Renal cortical epithelial cell (primary cell): ENCODE results near the gene GALNT10. TPM values are rescaled to one million over a fixed set of nuclear protein-coding genes. Genes with fewer than 3 reads are reported as not detected.

Experiments
- DNase-seq: peaks from one replicate; pipeline ENCODE4 v3.0.0-alpha.2; 2011; ENCODE audit warnings: low read depth
- total RNA-seq: library from RNA; depleted of rRNA; stranded (reverse); fragments of >200 nt; gene quantifications from 2 replicates; pipeline ENCODE4 v1.2.3, GENCODE V29; 2014

Gene GALNT10
- total RNA-seq, 1 donor from 2014 or later: 78.5 TPM

DNA sequence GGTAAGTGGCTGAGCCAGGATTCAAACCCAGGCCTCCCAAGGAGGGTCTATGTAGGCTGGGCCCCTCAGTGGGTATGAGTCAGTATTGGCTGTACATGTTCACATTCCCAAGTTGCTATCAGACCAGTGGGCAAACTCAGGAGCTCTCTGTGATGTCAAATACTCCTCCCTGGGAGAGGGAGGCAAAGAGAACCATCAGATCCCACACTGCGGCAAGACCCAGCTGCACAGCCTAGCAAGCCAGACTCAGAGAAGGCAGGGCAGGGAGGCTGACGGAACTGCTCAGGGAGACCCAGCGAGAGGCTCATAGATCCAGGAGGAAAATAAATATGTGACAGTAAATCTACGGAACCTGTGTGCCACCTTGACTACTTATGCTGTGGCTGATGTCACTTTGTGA lies 212.7 kb downstream of the GALNT10 start:
- no peak for DNase-seq

DNA sequence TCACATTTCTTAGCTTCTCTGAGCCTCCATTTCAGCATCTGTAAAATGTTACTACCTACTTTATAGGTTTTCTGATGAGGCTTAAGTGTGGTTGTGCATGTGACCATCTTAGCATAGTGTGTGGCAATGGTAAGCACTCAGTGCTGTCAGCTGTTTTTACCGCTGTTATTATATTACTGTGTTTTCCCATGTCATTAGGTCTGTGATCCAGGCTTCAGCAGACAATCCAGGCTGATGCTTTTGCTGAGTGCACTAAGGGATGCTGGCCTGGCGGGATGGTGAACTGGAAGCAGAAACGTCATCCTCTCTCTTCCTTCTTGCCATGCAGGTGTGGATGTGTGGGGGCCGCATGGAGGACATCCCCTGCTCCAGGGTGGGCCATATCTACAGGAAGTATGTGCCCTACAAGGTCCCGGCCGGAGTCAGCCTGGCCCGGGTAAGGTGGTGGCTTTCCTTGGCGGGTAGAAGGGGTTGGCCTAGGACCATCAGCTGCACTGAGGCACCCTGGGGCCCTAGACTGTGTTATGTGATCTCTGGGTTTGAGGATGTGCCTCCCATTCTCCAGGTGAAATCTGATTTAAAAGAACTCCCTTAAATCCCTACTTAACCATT lies 213.3 kb downstream of the GALNT10 start:
- DNase-seq: no peak

DNA sequence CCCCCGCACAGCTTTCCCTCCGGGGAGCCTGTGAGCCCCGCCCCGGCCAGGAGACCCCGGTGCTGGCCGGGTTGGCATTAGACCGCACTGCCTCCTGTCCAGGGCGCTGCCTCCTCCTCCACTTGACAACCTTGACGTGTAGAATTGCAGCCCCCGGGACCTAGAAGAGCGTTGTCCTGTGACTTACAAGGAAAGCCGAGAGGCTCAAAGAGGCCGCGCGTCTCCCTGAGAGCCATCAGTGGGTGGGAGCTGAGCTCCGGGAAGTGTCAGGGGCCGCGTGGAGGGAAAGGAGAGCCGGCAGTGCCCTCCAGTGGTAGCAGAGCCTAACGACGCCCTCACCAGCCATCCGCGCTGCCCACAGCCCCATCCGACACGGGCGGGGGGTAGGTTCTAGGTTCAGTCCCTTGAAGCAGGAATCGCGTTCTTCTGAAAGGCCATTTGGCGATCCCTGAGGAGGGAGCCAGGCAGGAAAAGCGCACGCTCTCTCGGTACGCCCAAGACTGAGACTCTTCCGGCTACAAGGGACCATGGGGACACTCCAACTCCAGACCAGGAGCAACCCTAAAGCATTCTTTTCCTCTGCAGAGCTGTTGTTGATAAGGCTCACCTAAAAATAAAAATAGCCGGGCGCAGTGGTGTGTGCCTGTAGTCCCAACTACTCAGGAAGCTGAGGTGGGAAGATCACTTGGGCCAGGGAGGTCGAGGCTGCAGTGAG lies 214.7 kb downstream of the GALNT10 start:
- peak; percentile 39 for DNase-seq

DNA sequence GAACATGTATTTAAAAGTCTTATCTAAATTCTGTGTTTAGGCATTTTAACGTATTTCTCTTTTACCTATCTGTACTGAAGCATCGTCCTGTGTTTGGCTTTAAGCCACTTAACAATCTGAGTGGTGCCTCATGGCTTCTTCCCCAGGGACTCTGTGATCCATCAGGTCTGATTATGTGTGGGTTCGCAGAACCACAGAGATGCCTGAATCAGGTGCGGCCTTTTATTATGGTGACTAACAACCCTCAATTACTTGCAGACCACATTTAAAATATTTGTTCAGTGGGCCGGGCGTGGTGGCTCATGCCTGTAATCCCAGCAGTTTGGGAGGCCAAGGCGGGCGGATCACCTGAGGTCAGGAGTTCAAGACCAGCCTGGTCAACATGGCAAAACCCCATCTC lies 215.7 kb downstream of the GALNT10 start:
- peak; percentile 45 for DNase-seq

DNA sequence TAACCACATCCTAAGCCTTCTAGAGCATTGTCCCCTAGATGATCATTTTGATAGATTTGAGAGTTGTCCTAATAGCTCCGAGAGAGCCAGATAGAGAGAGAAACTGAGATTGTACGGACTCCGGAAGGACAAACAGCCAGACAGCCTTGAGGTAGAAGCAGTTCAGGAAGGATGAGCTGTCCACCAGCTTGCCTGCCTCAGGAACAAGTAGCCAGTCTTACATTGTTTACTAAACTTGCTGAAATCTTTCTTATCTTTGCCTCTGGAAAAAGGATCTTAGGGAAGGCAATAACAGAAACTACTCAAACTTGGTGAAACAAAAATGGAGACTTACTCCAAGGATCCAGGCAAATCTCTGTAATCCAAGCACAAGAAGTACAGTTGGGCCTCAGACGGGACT lies 216.3 kb downstream of the GALNT10 start:
- no peak for DNase-seq

DNA sequence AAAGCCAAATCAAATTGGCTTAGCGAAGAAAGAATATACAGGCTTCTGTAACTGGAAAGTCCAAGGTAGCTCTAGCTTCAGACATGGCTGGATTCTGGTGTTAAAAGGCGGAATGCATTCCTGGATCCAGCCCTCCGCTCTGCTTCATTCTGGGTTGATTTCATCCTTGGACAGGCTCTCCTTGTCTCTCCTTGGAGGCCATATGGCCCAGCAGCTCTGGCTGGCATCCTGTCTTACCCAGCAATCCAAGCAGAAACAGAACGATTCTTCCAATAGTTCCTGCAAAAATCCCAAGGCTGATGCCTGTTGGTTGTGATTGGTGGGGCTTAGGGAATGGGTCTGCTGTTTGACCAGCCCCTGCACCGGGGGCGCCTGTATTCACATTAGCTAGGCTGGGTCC lies 218.3 kb downstream of the GALNT10 start:
- DNase-seq: no peak

DNA sequence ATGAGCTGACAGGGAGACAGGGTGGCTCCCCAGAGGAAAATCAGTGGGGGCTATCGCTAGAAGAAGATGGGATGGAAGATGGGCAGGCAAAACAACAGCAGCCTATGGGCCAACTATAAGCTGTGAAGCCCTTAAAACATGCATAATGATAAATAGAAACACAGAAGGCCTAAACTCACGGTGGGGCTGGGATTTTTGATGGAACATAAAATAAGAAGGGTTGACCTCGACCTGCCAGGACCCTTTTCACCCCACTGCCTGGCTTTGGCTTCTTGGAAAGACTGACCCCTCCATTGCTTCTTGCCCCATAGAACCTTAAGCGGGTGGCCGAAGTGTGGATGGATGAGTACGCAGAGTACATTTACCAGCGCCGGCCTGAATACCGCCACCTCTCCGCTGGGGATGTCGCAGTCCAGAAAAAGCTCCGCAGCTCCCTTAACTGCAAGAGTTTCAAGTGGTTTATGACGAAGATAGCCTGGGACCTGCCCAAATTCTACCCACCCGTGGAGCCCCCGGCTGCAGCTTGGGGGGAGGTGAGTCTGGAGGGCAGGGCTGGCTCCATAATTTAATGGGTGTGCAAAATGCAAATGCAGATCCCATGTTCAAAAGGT lies 218.8 kb downstream of the GALNT10 start:
- DNase-seq: no peak

DNA sequence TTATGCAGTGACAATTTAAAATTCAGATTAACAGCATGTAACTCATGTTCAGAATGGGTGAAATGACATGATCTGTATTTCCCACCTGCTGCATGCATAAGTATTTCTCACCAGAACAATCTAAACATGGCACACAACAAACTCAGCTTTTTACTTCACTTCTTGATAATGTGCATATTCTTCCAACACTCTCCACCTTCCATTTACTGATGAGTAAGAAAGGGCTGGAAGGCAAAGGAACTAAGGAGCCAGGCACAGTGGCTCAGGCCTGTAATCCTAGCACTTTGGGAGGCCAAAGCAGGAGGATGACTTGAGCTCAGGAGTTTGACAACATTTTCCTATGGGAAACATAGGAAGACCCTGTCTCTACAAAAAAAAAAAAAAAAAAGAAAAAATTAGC lies 219.5 kb downstream of the GALNT10 start:
- no peak for DNase-seq

DNA sequence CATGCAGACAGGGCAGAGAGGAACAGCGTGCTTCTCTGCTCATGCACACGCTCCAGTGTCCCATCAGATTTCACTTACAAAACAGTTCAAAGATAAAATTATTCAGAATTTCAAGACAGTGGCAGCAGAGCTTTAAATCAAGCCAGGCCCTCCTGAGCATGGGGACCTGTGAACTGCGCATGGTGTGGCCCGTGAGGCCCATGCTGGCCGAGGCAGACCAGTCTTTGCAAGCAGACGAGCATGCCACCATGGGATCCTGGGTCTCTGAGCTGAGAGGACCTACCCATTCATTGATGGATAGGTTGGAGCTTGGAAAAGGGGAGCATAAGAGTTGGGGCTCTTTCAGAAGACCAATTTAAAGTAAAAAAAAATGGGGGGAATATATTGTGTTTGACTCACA lies 220.3 kb downstream of the GALNT10 start:
- DNase-seq: no peak

DNA sequence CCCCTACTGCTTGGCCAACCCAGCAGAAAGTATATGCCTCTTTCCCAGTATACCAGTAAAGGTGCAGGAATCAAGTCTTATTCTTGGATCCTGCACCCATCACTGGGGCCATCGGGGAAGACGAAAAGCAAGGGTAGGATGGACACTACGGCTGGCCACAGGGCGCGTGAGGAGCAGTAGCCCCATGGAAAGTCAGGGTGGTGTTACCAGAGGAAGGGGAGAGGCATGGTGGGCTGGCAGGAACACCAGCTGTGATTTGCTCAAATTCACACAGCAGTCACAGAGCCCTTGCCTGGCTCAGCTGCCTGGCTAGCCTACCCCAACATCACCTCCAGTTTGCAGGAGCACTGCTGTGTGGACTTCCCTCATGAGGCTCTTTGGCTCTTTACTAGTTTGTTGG lies 220.8 kb downstream of the GALNT10 start:
- no peak for DNase-seq

DNA sequence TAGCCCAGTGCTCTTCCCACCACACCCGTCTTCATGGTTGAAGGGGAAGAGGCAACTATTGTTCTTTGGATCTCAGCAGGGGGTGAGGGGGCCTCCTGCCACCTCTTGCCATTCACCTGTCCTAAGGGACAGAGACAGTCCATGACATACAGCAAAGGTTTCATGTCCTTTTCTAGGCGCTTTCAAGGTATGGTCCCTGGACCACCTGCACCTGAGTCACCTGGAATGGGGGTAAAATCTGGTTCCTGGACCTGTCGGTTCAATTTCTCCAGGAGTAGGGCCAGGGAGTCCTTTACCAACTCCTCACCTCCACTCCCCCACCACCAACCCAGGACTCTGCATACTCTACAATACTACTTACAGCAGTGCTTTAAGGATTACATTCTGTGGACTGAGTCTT lies 221.8 kb downstream of the GALNT10 start:
- no peak for DNase-seq

DNA sequence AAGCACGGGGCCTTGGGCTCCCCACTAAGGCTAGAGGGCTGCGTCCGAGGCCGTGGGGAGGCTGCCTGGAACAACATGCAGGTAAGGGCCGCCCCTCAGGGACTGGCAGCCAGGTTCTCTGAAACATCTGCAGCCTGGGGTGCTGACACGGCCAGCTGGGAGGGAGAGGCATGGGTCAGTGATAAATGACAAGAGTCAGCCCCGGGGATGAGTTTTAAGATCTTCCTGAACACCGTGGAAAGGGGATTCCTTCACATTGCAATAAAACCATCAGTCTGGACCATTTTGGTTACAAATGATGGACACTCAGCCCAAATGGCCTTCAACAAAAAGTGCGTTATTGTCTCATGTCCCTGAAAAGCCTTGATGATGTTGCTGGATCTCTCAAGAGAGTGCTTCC lies 222.4 kb downstream of the GALNT10 start:
- no peak for DNase-seq

DNA sequence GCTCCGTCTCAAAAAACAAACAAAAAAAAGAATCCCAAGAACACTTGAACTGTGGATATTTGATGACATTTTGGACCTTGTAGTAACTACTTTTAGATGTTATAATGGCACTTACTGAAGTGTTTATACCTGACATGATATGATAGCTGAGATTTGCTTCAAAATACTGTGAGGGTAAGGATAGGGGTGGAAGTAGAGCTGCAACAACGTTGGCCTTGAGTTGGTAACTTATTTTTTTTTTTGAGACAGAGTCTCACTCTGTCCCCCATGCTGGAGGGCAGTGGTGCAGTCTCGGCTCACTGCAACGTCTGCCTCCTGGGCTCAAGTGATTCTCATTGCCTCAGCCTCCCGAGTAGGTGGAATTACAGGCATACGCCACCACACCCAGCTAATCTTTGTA lies 224.6 kb downstream of the GALNT10 start:
- DNase-seq: no peak

DNA sequence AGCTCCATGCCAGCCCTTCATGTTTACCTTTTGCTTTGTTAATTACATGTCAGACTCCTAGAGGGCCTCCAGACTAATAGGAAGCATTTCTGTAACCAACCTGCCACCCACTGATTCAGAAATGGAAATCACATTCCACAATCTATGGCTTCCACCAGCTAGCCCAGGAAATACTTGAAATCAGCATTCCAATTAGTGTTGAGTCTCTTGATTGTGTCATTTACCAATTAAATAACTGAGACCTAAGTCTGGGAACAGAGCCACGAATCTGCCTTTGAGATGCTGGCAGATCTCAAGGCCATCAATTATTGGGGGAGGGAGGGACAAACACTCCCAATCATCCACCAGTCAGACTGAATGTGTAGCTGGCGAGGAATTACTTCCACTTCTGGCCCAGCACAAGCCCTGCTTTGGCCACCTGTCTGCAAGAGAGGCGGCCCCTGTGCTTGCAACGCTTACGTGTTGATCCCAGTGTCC lies 227.8 kb downstream of the GALNT10 start:
- DNase-seq: peak; percentile 63

DNA sequence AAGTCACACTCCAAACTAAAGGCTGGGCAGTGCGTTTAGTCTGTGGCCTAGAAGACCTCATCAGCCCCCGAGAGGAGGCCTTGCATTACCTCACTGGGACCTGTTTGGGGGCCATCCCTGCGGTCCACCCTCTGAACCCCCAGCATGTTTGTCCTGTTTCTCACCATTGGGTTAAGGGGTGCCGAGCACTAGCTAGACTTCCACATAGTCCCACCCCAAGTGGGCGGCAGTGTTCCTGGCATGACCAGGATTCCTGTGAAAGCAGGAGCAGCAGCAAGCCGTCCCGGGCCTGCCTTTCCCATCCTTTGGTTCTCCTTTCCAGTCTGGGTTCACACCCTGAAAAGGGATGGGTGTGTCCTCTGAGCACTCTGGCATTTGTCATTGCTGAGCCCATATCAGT lies 228.7 kb downstream of the GALNT10 start:
- no peak for DNase-seq

DNA sequence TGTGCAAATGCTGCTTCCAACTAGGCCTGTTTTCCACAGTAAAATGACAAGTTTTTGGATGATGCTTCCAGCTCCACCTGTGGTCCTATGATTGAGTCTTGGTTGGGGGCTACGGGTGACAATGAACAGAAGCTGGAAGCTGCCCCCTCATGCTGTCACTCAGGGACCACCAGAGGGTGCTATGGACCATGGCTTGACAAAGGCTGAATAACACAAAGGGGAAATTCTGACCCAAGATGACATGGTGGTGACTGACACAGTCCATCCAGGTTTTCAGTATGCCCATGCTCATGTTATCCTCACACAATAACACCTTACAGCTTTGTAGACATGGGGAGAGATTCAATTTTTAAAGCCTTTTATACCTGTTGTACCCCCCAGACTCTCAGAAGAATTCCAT lies 231.3 kb downstream of the GALNT10 start:
- no peak for DNase-seq

DNA sequence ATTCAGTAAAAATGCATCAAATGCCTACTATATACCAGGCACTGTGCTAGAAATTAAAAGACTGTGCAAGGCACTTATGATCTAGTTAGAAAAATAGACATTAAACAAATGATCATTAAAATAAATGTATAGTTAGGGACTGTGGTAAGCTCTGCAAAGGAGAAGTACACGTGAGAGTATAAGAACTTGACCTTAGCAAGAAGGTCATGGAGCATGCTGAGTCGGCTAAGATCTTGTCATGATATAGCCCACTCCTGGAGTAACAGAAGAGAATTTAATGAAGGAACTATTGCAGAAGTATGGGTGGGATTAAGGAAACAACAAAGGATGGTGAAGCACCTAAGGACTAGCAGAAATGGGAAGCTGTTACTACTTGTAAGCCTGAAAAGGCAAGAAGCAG lies 231.8 kb downstream of the GALNT10 start:
- DNase-seq: no peak

DNA sequence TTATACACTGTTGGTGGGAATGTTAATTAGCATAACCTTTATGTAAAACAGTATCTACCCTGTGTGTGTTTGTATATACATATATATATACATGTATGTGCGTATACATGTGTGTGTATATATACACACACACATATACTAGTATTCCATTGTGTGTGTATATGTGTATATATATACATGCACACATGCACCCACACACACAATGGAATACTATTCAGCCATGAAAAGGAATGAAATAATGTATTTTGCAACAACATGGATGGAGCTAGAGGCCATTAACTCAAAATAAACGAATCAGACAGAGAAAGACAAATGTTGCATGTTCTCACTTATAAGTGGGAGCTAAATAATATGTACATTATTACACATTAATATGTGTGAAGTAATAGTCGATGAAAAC lies 237.7 kb downstream of the GALNT10 start:
- no peak for DNase-seq

DNA sequence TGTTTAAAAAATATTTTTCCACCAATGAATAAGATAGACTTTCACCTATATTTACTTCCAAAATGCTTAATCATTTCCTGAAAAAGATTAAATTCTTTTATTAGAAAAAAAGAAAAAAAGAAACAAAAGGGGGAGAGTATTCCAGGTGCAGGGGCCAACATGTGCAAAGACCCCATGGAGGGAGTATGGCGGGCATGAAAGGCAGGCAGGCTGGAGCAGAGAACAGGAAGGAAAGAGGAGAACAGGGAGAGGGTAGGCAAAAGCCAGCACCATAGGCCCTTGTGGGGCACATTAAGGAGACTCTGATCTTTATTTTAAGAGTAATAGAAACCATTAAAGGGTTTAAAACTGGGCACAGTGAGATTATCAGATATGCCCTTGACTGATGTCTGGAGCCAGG lies 238.8 kb downstream of the GALNT10 start:
- no peak for DNase-seq

DNA sequence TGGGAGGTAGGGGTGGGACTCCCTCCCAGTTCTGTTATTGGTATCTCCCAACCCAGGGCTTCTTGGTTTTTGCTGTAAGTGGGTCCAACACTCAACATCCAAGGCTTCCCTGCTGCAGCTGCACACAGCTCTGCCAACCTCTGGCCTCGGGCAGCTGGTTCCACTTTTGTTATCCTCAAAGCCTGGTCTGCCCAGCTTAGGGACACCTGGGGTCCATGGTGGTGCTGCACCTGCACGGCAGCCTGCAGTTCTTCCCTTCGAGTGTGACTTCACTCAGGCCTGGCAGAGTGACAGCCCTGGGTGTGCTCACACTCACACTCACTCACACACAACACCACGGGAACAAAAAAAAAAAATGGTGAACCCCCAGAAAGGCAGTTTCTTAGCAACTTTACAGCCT lies 239.9 kb downstream of the GALNT10 start:
- DNase-seq: no peak

DNA sequence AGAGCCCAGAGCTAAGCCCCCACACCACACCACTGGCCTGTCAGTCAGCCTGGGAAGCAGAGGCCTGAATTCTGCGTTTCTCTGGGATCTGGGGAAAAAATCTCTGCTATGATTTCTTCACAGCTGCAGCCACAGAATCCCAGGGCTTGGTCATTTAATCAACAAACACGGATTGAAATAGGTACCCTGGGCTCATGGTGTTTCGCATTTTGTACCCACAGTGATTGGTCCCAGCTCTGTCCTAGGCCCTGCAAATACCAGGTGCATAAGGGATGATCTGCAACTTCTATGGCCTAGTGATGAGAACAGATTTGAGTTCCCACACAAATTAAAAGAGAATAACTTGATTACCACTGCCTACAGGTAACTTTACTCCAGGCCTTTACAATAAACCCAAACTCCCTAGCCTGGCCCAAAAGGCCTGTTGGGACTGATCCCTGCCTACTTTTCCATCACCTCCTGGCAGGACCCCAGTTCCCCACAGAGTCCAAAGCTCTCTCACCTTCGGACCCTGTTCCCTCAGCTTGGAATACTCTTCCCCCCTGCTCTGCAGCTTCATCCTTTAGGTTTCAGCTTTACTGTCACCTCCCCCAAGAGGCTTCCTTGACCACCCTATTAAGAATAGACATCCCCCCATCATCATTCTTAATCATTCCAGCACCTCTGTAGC lies 240.6 kb downstream of the GALNT10 start:
- no peak for DNase-seq

DNA sequence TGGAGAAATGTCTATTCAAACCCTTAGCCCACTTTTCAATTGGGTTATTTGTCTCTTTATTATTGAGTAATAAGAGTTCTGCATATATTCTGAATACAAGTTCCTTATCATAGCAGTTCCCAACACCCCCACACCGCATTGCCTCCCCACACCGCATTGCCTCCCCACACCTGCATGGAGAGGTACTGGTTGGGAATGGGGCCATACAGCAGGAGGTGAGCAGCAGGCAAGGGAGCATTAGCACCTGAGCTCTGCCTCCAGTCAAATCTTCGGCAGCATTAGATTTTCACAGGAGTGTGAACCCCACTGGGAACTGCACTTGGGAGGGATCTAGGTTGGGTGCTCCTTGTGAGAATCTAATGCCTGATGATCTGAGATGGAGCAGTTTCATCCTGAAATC lies 244.7 kb downstream of the GALNT10 start:
- DNase-seq: no peak
